Measurements from ENCODE around the gene ABCC1. TPM values are rescaled to one million over a fixed set of nuclear protein-coding genes. Genes with fewer than 3 reads are reported as not detected.
"Not testable (repeated sequence)": the region's sequence is repeated elsewhere in the genome, so short reads cannot be mapped to it uniquely, and the experiment has no call there.

ABCC1 gene
- total RNA-seq, 1 donor from 2014 or later: 49.8 TPM

DNA sequence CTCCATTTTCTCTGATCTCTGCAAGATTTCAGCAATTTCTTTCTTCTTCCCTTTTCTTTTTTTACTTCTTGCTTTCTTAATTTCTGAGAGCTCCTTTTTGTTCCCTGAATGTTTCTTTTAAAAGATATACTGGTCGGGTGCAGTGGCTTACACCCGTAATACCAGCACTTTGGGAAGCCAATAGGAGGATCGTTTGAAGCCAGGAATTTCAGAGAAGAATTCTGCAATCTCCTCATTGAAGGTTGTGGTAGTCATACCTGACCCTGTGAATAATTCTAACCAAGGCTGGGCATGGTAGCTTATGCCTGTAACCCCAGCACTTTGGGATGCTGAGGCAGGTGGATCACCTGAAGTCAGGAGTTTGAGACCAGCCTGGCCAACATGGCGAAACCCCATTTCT is 15.6 kb upstream of the ABCC1 start:
- CTCF ChIA-PET: no interaction called here
- DNase-seq (no peak), ATAC-seq (ENCODE audit: low read depth) (no peak)
- POLR2A ChIA-PET: no interaction called here
- H3K27me3 Mint-ChIP-seq: peaks cover 2% of the 10 kb centered on the region
- no peak overlapping the region for H3K27ac Mint-ChIP-seq
- H3K4me3 Mint-ChIP-seq: no peak overlapping the region
- no peaks in the 10 kb centered on the region for H3K36me3 Mint-ChIP-seq (ENCODE audit: low read depth)
- H3K4me1 Mint-ChIP-seq: no peaks in the 10 kb centered on the region
- intact Hi-C loops (cut with micrococcal nuclease): no loop called here
- TF ChIP-seq, protein P1, sequence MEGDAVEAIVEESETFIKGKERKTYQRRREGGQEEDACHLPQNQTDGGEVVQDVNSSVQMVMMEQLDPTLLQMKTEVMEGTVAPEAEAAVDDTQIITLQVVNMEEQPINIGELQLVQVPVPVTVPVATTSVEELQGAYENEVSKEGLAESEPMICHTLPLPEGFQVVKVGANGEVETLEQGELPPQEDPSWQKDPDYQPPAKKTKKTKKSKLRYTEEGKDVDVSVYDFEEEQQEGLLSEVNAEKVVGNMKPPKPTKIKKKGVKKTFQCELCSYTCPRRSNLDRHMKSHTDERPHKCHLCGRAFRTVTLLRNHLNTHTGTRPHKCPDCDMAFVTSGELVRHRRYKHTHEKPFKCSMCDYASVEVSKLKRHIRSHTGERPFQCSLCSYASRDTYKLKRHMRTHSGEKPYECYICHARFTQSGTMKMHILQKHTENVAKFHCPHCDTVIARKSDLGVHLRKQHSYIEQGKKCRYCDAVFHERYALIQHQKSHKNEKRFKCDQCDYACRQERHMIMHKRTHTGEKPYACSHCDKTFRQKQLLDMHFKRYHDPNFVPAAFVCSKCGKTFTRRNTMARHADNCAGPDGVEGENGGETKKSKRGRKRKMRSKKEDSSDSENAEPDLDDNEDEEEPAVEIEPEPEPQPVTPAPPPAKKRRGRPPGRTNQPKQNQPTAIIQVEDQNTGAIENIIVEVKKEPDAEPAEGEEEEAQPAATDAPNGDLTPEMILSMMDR (IDR thresholded peaks at IDR 0.05): no peak
- H3K9me3 Mint-ChIP-seq: no peaks in the 10 kb centered on the region

DNA sequence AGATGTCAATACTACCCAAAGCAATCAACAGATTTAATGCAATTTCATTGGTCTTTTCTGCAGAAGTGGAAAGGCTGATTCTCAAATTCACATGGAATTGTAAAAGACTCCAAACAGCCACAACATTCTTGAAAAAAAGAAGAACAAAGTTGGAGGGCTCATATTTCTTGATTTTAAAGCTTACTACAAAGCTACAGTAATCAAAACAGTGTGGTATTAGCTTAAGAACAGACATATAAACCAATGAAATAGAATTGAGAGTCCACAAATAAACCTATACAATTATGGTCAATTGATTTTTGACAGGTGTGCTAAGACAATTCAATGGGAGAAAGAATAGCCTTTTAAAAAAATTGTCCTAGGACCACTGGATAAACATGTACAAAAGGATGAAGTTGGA is 14.4 kb upstream of the ABCC1 start:
- intact Hi-C loops (cut with micrococcal nuclease): no loop called here
- Mint-ChIP-seq H3K27ac (no peak overlapping the region), H3K4me3 (no peak overlapping the region), H3K27me3 (peaks cover 2% of the 10 kb centered on the region), H3K36me3 (ENCODE audit: low read depth) (no peaks in the 10 kb centered on the region), H3K9me3 (no peaks in the 10 kb centered on the region), H3K4me1 (no peaks in the 10 kb centered on the region)
- CTCF ChIA-PET: no interaction called here
- ATAC-seq (ENCODE audit: low read depth) (no peak), DNase-seq (no peak)
- POLR2A ChIA-PET: no interaction called here
- TF ChIP-seq, protein P1 (IDR thresholded peaks at IDR 0.05): no peak

DNA sequence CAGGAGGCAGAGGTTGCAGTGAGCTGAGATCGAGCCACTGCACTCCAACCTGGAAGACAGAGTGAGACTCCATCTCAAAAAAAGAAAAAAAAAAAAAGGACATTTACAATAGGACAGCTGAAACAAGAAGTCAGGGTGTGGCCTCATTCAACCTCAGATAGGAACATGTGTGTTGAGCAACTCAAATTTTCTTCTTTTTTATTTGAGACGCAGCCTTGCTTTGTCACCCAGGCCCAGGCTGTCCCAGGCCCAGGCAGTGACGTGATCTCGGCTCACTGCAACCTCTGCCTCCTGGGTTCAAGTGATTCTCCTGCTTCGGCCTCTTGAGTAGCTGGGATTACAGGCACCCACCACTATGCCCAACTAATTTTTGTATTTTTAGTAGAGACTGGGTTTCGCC is 12.6 kb upstream of the ABCC1 start:
- H3K27ac Mint-ChIP-seq; DNase-seq; H3K4me3 Mint-ChIP-seq; intact Hi-C loops (cut with micrococcal nuclease); H3K4me1 Mint-ChIP-seq; H3K36me3 Mint-ChIP-seq (ENCODE audit: low read depth); H3K9me3 Mint-ChIP-seq; POLR2A ChIA-PET; CTCF ChIA-PET; H3K27me3 Mint-ChIP-seq; ATAC-seq (ENCODE audit: low read depth): not testable (repeated sequence)

DNA sequence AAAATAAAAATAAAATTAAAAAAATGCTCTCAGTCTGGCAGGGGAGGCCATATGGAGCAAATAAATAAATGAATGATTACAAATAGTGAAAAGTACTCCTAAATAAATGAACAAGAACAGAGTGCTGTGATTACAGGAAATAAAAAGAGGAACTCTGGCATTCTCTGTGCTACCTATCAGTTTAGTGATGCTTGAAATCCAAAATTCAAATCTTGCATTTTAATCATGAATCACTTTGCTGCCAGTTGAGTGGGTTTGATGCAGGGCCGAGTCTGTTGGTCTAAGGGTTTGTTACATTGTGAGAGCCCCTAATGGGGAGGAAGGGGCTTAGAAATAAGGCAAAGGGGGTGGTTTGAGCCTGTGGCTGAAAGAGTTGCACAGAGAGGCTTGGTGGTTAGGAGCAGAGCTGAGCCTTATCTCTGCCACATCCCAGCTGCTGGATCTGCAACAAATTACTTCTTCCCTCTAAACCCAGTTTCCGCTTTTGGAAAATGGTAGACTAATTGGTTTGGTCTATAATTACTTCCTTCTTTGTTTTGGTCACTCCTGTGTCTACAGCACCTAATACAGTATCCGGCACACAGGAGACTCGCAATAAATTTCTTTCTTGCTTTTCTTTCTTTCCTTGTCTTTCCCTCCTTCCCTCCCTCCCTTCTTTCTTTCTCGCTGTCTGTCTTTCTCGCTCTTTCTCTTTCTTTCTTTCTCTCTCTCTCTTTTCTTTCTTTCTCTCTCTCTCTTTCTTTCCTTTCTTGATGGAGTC is 6.3 kb upstream of the ABCC1 start:
- ATAC-seq (ENCODE audit: low read depth) (peak; percentile 88), DNase-seq (no peak)
- Mint-ChIP-seq H3K9me3 (no peaks in the 10 kb centered on the region), H3K4me3 (peak overlapping the region; percentile 44), H3K36me3 (ENCODE audit: low read depth) (no peaks in the 10 kb centered on the region), H3K4me1 (peaks cover 22% of the 10 kb centered on the region), H3K27ac (peak overlapping the region; percentile 79), H3K27me3 (no peaks in the 10 kb centered on the region)
- TF ChIP-seq, protein P1 (IDR thresholded peaks at IDR 0.05): no peak
- ChIA-PET POLR2A (interaction anchor here (1.1 kb wide), 1 partner anchor 54 kb away, joined by 3 read pairs; the partner anchor contains the start of gene CEP20), CTCF (no interaction called here)
- intact Hi-C loops (cut with micrococcal nuclease): loop anchor here (1.0 kb wide), 1 partner anchor 55 kb away; the partner anchor contains the start of gene CEP20

DNA sequence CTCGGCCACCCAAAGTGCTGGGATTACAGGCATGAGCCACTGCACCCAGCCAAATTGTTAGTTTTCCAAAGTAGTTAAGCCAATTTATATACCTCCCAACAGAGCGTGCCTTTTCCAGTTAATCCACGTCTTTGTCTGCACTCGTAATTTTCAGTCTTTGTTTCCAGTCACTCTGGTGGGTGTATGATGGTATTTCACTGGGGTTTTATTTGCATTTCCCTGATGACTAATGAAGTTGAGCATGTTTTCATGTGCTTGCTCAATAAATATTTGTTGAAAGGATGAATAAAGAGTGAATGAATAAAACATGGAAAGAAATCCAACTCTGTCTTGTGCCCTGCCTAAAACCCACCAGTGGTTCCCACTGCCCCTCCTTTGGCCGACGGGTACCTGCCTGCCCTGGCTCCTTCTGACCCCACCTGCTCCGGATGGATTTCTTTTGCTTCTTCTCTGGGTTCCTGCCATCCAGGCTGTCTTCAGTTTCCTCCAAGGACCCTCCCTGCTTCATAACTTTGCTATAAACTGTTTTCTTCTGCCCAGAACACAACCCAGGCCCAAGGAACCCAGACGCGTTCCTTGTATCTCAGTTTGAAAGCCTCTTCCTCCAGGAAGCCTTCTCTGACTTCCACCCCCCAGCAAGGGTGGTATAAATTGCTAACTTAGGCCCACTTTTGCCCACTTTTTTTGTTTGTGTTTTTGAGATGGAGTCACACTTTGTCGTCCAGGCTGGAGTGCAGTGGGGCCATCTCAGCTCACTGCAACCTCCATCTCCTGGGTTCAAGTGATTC is 3.0 kb upstream of the ABCC1 start:
- ATAC-seq (ENCODE audit: low read depth): no peak
- H3K27me3 Mint-ChIP-seq: no peaks in the 10 kb centered on the region
- no peak for DNase-seq
- TF ChIP-seq, protein P1 (IDR thresholded peaks at IDR 0.05): no peak
- no peak overlapping the region for H3K4me3 Mint-ChIP-seq
- CTCF ChIA-PET: no interaction called here
- H3K36me3 Mint-ChIP-seq (ENCODE audit: low read depth): peaks cover 5% of the 10 kb centered on the region
- H3K9me3 Mint-ChIP-seq: no peaks in the 10 kb centered on the region
- H3K27ac Mint-ChIP-seq: no peak overlapping the region
- peaks cover 42% of the 10 kb centered on the region for H3K4me1 Mint-ChIP-seq
- POLR2A ChIA-PET: interaction anchor here (0.8 kb wide), 1 partner anchor 58 kb away, joined by 5 read pairs; the partner anchor contains the start of gene CEP20
- intact Hi-C loops (cut with micrococcal nuclease): no loop called here

Measured in activated B cell treated with CpG ODN at 0.5 μM for 24 hours (primary cell).